Measurements from ENCODE around the gene PMCH. TPM values are rescaled to one million over a fixed set of nuclear protein-coding genes. Genes with fewer than 3 reads are reported as not detected.
A peak's percentile ranks its signal among the peaks of the same experiment; 100 is the strongest.

PMCH gene
- total and polyA plus RNA-seq, 2 of the 13 experiments (the other 11 are each of a cell fraction or from before 2014, with no cell fraction given): not detected

- ChIA-PET CTCF (ENCODE audit: low intra/inter-chr PET ratio, low total read pairs) (no interaction called here), POLR2A (no interaction called here)
- in situ Hi-C loops (cut with HindIII; ENCODE audit: extremely low pct_ligation_motif_present, low pct_unique_long_range_greater_than_20kb): no loop called here
- H3K9ac ChIP-seq (ENCODE audit: insufficient read depth, low read depth, low read length): no peak overlapping the region
- intact Hi-C loops (cut with micrococcal nuclease; ENCODE audit: unreplicated experiment): no loop called here
- TF ChIP-seq RORA (CRISPR knock-in tag; IDR thresholded peaks at IDR 0.05): no peak
- TF ChIP-seq, protein P1, sequence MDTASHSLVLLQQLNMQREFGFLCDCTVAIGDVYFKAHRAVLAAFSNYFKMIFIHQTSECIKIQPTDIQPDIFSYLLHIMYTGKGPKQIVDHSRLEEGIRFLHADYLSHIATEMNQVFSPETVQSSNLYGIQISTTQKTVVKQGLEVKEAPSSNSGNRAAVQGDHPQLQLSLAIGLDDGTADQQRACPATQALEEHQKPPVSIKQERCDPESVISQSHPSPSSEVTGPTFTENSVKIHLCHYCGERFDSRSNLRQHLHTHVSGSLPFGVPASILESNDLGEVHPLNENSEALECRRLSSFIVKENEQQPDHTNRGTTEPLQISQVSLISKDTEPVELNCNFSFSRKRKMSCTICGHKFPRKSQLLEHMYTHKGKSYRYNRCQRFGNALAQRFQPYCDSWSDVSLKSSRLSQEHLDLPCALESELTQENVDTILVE (CRISPR knock-in tag; IDR thresholded peaks at IDR 0.05): no peak
- peak; percentile 66 for TF ChIP-seq ATF7 (IDR thresholded peaks at IDR 0.05)
- TF ChIP-seq ATF7 (CRISPR knock-in tag; IDR thresholded peaks at IDR 0.05): no peak
- H3K9me3 ChIP-seq (ENCODE audit: low read length): no peaks in the 10 kb centered on the region
- no peaks in the 10 kb centered on the region for H4K20me1 ChIP-seq (ENCODE audit: insufficient read depth, low read length)
- H3K79me2 ChIP-seq (ENCODE audit: insufficient read depth, low read length): no peaks in the 10 kb centered on the region
- no peak for DNase-seq (ENCODE audit: low spot score)
- H3K27me3 ChIP-seq (ENCODE audit: control insufficient read depth in 1 of 2, insufficient read depth in 2 of 2, low read length in 2 of 2): no peaks in the 10 kb centered on the region
- H3K4me3 ChIP-seq (replicated peaks in 1 of 3; ENCODE audit: insufficient read depth in 1 of 3, low read depth in 2 of 3, low read length in 3 of 3): no peak overlapping the region
- no peak overlapping the region for H3K4me2 ChIP-seq (ENCODE audit: low read depth, low read length)
- no peaks in the 10 kb centered on the region for H3K4me1 ChIP-seq (ENCODE audit: insufficient read depth, low read length)
- BruUV-seq (replicated peaks): no TSS peak
- no peaks in the 10 kb centered on the region for H3K36me3 ChIP-seq (replicated peaks in 1 of 2; ENCODE audit: control insufficient read depth in 1 of 2, insufficient read depth in 2 of 2, low read length in 2 of 2)
- no peak for FAIRE-seq
- H3K27ac ChIP-seq (ENCODE audit: extremely low read length, insufficient read depth, low read length): no peak overlapping the region
- ATAC-seq: no peak
- no peak overlapping the region for H2AFZ ChIP-seq (ENCODE audit: low read length)
These were observed 23.1 kb upstream of the PMCH start for GRCh38 chr12:102220736-102221135.

GRCh38 chr12:102215992-102216691 lies 18.5 kb upstream of the PMCH start:
- Histone ChIP-seq H3K36me3 (replicated peaks in 1 of 2; ENCODE audit: control insufficient read depth in 1 of 2, insufficient read depth in 2 of 2, low read length in 2 of 2) (no peaks in the 10 kb centered on the region), H4K20me1 (ENCODE audit: insufficient read depth, low read length) (no peaks in the 10 kb centered on the region), H3K79me2 (ENCODE audit: insufficient read depth, low read length) (no peaks in the 10 kb centered on the region), H3K9ac (ENCODE audit: insufficient read depth, low read depth, low read length) (no peak overlapping the region), H3K9me3 (ENCODE audit: low read length) (no peaks in the 10 kb centered on the region), H3K27me3 (ENCODE audit: control insufficient read depth in 1 of 2, insufficient read depth in 2 of 2, low read length in 2 of 2) (no peaks in the 10 kb centered on the region), H3K4me3 (replicated peaks in 1 of 3; ENCODE audit: insufficient read depth in 1 of 3, low read depth in 2 of 3, low read length in 3 of 3) (no peak overlapping the region), H3K27ac (ENCODE audit: extremely low read length, insufficient read depth, low read length) (no peak overlapping the region), H3K4me1 (ENCODE audit: insufficient read depth, low read length) (peaks cover 7% of the 10 kb centered on the region), H3K4me2 (ENCODE audit: low read depth, low read length) (no peak overlapping the region), H2AFZ (ENCODE audit: low read length) (no peak overlapping the region)
- in situ Hi-C loops (cut with HindIII; ENCODE audit: extremely low pct_ligation_motif_present, low pct_unique_long_range_greater_than_20kb): no loop called here
- intact Hi-C loops (cut with micrococcal nuclease; ENCODE audit: unreplicated experiment): no loop called here
- 96% methylated on average over 5 of the region's 5 CpGs for WGBS (ENCODE audit: low lambda C conversion rate)
- TF ChIP-seq ATF7 (IDR thresholded peaks at IDR 0.05) (peak; percentile 66), ATF7 (CRISPR knock-in tag; IDR thresholded peaks at IDR 0.05) (no peak), CREB1 (IDR thresholded peaks at IDR 0.05) (peak; percentile 79), CREB1 (CRISPR knock-in tag; IDR thresholded peaks at IDR 0.05) (no peak), REPIN1 (CRISPR knock-in tag; IDR thresholded peaks at IDR 0.05; ENCODE audit: borderline replicate concordance, low read depth) (no peak), MLXIP (CRISPR knock-in tag; IDR thresholded peaks at IDR 0.05; ENCODE audit: borderline replicate concordance) (no peak), RBAK (CRISPR knock-in tag; IDR thresholded peaks at IDR 0.05) (no peak)
- no peak for ATAC-seq
- ChIA-PET POLR2A (no interaction called here), CTCF (ENCODE audit: low intra/inter-chr PET ratio, low total read pairs) (no interaction called here)
- no peak for FAIRE-seq
- BruUV-seq (replicated peaks): no TSS peak
- DNase-seq (ENCODE audit: low spot score): no peak
